Heart left ventricle (tissue), 16 donors: ENCODE results near the gene MYH15. TPM values are rescaled to one million over a fixed set of nuclear protein-coding genes. Genes with fewer than 3 reads are reported as not detected.

Source experiments
- ATAC-seq, 4 donors: fragments of 200-7000 bp; cut with Tn5 transposase; one replicate each; pipeline ENCODE4 v1.9.1; 2020 to 2022; ENCODE audit warnings: moderate library complexity in 4 of 4, mild to moderate bottlenecking in 3 of 4, moderate number of reproducible peaks in 1 of 4
- DNase-seq, 5 donors: peaks; one replicate each; pipeline ENCODE4 v3.0.0-alpha.2; 2020
- H3K27ac ChIP-seq, 12 donors: fragments of 200-600 bp; sonication (generic) in 4 of 12; one replicate each; pipeline versions ENCODE4 v1.5.0 to v1.8.0; 2016 to 2022; ENCODE audit warnings: mild to moderate bottlenecking in 2 of 12
- H3K27me3 ChIP-seq, 9 donors: fragments of 200-600 bp; sonication (generic) in 2 of 9; one replicate each; pipeline versions ENCODE4 v1.5.1 to v1.8.0; 2016 to 2022; ENCODE audit warnings: mild to moderate bottlenecking in 3 of 9
- H3K36me3 ChIP-seq, 9 donors: fragments of 200-600 bp; sonication (generic) in 2 of 9; one replicate each; pipeline versions ENCODE4 v1.5.0 to v1.8.0; 2018 to 2022; ENCODE audit warnings: mild to moderate bottlenecking in 2 of 9
- H3K4me1 ChIP-seq, 12 donors: fragments of 200-600 bp; sonication (generic) in 4 of 12; one replicate each; pipeline versions ENCODE4 v1.5.0 to v1.8.0; 2016 to 2022; ENCODE audit warnings: mild to moderate bottlenecking in 3 of 12
- H3K4me3 ChIP-seq, 12 donors: fragments of 200-600 bp; sonication (generic) in 4 of 12; one replicate each; pipeline versions ENCODE4 v1.5.0 to v1.8.0; 2017 to 2022; ENCODE audit warnings: mild to moderate bottlenecking in 9 of 12, moderate library complexity in 4 of 12
- H3K9me3 ChIP-seq, 12 donors: fragments of 200-600 bp; sonication (generic) in 4 of 12; one replicate each; pipeline versions ENCODE4 v1.5.0 to v1.8.0; 2016 to 2022; ENCODE audit warnings: mild to moderate bottlenecking in 1 of 12
- POLR2A ChIP-seq, 2 donors: fragments of 450-650 bp; IDR thresholded peaks; one replicate each; pipeline ENCODE4 v1.6.1; 2017; ENCODE audit warnings: antibody characterized with exemption in 2 of 2, mild to moderate bottlenecking in 2 of 2, moderate library complexity in 2 of 2
- WGBS, 4 donors: extraction: QIAGEN DNeasy Blood & Tissue Kit in 2 of 4; methylation state at CpG; one replicate each; pipeline versions ENCODE4 v1.1.5 to v1.1.7; 2013 to 2018; 5-methylcytosine and 5-hydroxymethylcytosine counted together
- intact Hi-C, 10 donors: fragments of 100-400 bp; cut with DNase I; formaldehyde crosslinking; loops; one replicate each; pipeline versions ENCODE4 v1.11.1 to v1.14.2; 2022
- polyA plus RNA-seq, 2 donors: library from polyadenylated mRNA; stranded (reverse); fragments of 200-250 nt; gene quantifications; one replicate each; pipeline ENCODE4 v1.2.3, GENCODE V29; 2013
- total RNA-seq, 9 donors: library from RNA; depleted of rRNA in 2 of 9; stranded (reverse); fragments of >200 nt in 2 of 9; fragmentation: NEBNext Ultra II Directional in 3 of 9; extraction: Animal tissue kit (Norgen Biotek cat#: 25700) in 3 of 9; gene quantifications; one replicate each; pipeline versions ENCODE4 v1.1.0 to v1.2.4, GENCODE V29; 2016 to 2023
- TF ChIP-seq, protein P1 (sequence below), 12 donors: fragments of 200-600 bp; sonication (generic) in 4 of 12; IDR thresholded peaks; one replicate each; pipeline versions ENCODE4 v1.5.0 to v1.8.0; 2018 to 2022; ENCODE audit warnings: antibody characterized with exemption in 12 of 12, mild to moderate bottlenecking in 5 of 12
- donor health status: ischemic (EF 13 %, LVEDD 7.1; RV severe dilation, severe dysfunction).
- donor health status: healthy with polysubstance abuse.
- donor health status: DM: no; HTN: yes; CAD: no.
- donor health status: DM: no; HTN: no; CAD: no.
- donor health status: ischemic (EF 25% LVEDD 6.9; RV normal size, moderate dysfunction).
- donor health status: ischemic (EF 25% LVEDD 5.7; RV mildly dilated, moderate dysfunction).
- donor health status: healthy.
- donor health status: DM: yes; HTN: yes; CAD: no.
- donor health status: ischemic (EF 35%, LVEDD 5.7; RV mildly dilated, moderate dysfunction).
- donor health status: nonischemic (EF 11% LVEDD 7.7; RV severe dilation, severe dysfunction).
- donor health status: DM: yes; HTN: yes; CAD: no.
- donor health status: PGD.
- donor health status: ischemic (EF 29% LVEDD 5.4; RV normal size, mild dysfunction).
- donor health status: nonischemic (EF 23%, LVEDD 6.1; RV moderate dilation, normal function).

Gene MYH15
- total and polyA plus RNA-seq, 11 donors = 0.08 to 1.2 (median 0.27) TPM

DNA sequence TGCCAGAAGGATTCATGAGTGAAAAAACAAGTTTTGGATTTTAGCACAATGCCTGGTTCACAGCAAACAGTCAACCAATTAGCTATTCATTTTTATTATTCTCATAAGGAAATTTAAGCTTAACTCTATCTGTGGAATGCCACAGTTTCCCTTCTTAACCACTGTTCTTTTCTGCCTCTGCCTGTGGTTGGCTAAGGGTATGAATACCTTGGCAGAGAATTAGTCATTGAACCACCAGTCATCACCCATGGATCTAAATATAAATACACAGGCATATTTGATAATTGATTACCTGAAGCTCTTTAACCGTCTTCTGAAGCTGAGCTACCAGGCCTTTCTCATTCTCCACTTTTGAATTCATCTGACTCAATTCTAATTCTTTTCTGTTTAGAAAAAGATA, 79.9 kb downstream of the MYH15 start:
- Histone ChIP-seq H3K9me3 (no peaks in the 10 kb centered on the region), H3K4me3 (no peak overlapping the region), H3K27me3 (no peaks in the 10 kb centered on the region), H3K27ac (no peak overlapping the region), H3K4me1 (no peaks in the 10 kb centered on the region), H3K36me3 (no peaks in the 10 kb centered on the region)
- TF ChIP-seq POLR2A (IDR thresholded peaks at IDR 0.05) = no peak
- TF ChIP-seq, protein P1, sequence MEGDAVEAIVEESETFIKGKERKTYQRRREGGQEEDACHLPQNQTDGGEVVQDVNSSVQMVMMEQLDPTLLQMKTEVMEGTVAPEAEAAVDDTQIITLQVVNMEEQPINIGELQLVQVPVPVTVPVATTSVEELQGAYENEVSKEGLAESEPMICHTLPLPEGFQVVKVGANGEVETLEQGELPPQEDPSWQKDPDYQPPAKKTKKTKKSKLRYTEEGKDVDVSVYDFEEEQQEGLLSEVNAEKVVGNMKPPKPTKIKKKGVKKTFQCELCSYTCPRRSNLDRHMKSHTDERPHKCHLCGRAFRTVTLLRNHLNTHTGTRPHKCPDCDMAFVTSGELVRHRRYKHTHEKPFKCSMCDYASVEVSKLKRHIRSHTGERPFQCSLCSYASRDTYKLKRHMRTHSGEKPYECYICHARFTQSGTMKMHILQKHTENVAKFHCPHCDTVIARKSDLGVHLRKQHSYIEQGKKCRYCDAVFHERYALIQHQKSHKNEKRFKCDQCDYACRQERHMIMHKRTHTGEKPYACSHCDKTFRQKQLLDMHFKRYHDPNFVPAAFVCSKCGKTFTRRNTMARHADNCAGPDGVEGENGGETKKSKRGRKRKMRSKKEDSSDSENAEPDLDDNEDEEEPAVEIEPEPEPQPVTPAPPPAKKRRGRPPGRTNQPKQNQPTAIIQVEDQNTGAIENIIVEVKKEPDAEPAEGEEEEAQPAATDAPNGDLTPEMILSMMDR (IDR thresholded peaks at IDR 0.05) = no peak
- WGBS, 4 donors = 97 to 100% (median 99%) methylated on average over 1 of the region's 1 CpG
- DNase-seq = no peak
- no peak for ATAC-seq
- intact Hi-C loops = no loop called here

DNA sequence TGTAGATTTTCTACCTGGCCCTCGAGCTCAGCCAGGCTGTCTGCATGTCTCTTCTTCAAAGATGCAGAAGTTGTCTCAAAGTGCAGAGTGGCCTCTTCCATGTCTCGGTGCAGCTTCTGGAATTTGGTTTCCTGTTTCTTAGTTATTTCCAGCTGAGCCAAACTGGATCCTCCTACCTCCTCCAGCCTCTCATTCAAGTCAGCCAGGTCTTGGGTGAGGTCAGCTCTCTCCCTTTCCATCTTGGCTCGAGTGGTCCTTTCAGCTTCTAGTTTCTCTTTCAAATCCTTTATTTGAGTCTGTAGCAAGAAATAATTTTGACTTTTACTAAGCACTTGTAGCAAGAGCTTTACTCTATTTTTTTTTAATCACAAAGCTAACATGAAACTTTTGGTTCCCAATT, 81.8 kb downstream of the MYH15 start:
- DNase-seq = no peak
- no peak overlapping the region for H3K4me3 ChIP-seq

DNA sequence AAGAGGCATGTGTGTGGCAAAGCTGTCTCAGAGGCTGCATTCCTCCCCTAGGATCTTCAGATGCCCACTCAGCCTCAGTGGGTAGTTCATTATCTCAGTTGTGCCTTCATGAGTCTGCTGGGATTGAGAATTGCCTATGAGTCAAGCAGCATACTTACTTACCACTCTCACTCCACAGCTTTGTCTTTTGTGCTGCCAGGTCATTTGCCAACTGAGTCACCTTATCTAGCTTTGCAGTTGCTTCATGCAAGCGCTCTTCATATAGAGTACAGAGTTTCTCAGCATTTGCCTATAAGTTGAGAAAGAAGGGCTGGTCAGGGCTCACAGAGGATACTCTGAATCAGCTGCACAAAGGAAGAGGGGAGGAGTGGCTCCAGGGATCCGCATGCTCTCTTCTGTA, 89.5 kb downstream of the MYH15 start:
- Histone ChIP-seq H3K4me1 (no peaks in the 10 kb centered on the region), H3K36me3 (no peaks in the 10 kb centered on the region), H3K4me3 (no peak overlapping the region), H3K27ac (no peak overlapping the region), H3K27me3 (no peaks in the 10 kb centered on the region), H3K9me3 (no peaks in the 10 kb centered on the region)
- no peak for DNase-seq
- intact Hi-C loops = no loop called here
- TF ChIP-seq, protein P1 (IDR thresholded peaks at IDR 0.05) = no peak
- no peak for TF ChIP-seq POLR2A (IDR thresholded peaks at IDR 0.05)
- ATAC-seq = no peak
- WGBS, 4 donors = 93 to 100% (median 98%) methylated on average over 2 of the region's 2 CpGs

More for the DNA sequence above, 81.8 kb downstream of the MYH15 start:
- H3K36me3 ChIP-seq = no peaks in the 10 kb centered on the region
- intact Hi-C loops = no loop called here
- no peaks in the 10 kb centered on the region for H3K4me1 ChIP-seq
- 45 to 56% (median 54%) methylated on average over 3 of the region's 3 CpGs for WGBS, 4 donors
- no peak for TF ChIP-seq POLR2A (IDR thresholded peaks at IDR 0.05)
- TF ChIP-seq, protein P1 (IDR thresholded peaks at IDR 0.05) = no peak
- peak in 1 of 4 donors; percentile 34 for ATAC-seq
- no peaks in the 10 kb centered on the region for H3K27me3 ChIP-seq
- no peaks in the 10 kb centered on the region for H3K9me3 ChIP-seq
- no peak overlapping the region for H3K27ac ChIP-seq

DNA sequence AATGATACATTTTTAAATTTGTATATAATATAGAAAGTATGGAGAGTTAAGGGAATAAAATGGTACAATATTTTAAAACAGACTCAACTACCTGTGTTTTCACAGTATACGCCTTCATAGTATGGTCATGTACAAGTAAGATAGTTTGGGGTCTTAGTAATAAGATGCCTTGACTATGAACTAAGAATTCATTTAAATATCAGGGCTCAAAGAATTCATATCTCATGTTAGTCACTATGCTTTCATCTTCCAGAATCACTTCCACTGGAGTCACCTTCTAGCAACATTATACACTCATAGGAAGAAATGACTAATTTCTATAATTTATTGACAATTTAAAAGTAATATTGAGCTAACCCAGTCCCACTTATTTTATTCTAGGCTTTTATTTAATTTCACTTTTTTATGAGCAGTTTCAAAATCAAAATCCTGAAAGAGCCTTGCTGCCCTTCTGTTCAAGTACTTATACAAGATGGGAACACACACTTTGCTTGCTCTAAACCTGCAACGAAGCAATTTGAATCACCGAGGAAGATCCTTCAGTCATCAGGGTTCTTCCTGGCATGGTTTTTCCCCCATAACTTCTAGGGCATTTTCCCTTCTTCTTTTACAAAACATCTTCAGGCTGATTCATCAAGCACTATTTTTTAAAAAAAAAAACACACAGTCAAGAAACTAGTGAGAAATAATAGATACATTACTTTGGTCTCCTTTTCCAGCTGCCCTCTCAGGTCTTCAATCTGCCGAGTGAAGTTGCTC, 94.1 kb downstream of the MYH15 start:
- Histone ChIP-seq H3K4me1 (no peaks in the 10 kb centered on the region), H3K4me3 (no peak overlapping the region), H3K27ac (no peak overlapping the region), H3K27me3 (no peaks in the 10 kb centered on the region), H3K36me3 (no peaks in the 10 kb centered on the region), H3K9me3 (no peaks in the 10 kb centered on the region)
- DNase-seq = no peak
- intact Hi-C loops = no loop called here
- TF ChIP-seq POLR2A (IDR thresholded peaks at IDR 0.05) = no peak
- TF ChIP-seq, protein P1 (IDR thresholded peaks at IDR 0.05) = no peak
- no peak for ATAC-seq
- WGBS, 4 donors = 90 to 97% (median 96%) methylated on average over 4 of the region's 4 CpGs
